Raji (cell line): ENCODE results near the gene SOX10.

Source experiments
- POLR2A ChIP-seq: IDR thresholded peaks from 2 replicates; pipeline ENCODE4 v1.6.1; 2011; ENCODE audit warnings: low read depth, low read length, control low read depth; ENCODE audit not compliant: insufficient read depth

SOX10 gene

GRCh38 chr22:37959231-37959825 is 25.0 kb downstream of the SOX10 start:
- no peak for TF ChIP-seq POLR2A

- no peak for TF ChIP-seq POLR2A
These were observed 27.1 kb downstream of the SOX10 start for GRCh38 chr22:37957232-37957631.

GRCh38 chr22:37954686-37955085 is 29.7 kb downstream of the SOX10 start:
- TF ChIP-seq POLR2A: no peak

GRCh38 chr22:37953437-37954179 is 30.7 kb downstream of the SOX10 start, which contains the start of the genes C22orf23 and POLR2F:
TSS of gene C22orf23 (minus strand) at chr22:37953601. CDS start at chr22:37953149, 452 bp downstream.
TSS of gene POLR2F (plus strand) at chr22:37953699. CDS start at chr22:37953788, 89 bp downstream.
- peak; percentile 95 for TF ChIP-seq POLR2A

GRCh38 chr22:37953062-37953436 is 31.3 kb downstream of the SOX10 start:
- TF ChIP-seq POLR2A: no peak

GRCh38 chr22:37951305-37951704 is 33.0 kb downstream of the SOX10 start:
- no peak for TF ChIP-seq POLR2A

GRCh38 chr22:37943825-37944198 is 40.5 kb downstream of the SOX10 start:
- no peak for TF ChIP-seq POLR2A

GRCh38 chr22:37943136-37943824 is 41.1 kb downstream of the SOX10 start:
- no peak for TF ChIP-seq POLR2A

- no peak for TF ChIP-seq POLR2A
These were observed 42.2 kb downstream of the SOX10 start for GRCh38 chr22:37942133-37942532.

GRCh38 chr22:37940698-37941376 is 43.5 kb downstream of the SOX10 start:
- TF ChIP-seq POLR2A: no peak

- no peak for TF ChIP-seq POLR2A
These were observed 50.5 kb downstream of the SOX10 start for GRCh38 chr22:37933711-37934376.

- TF ChIP-seq POLR2A: no peak
These were observed 51.4 kb downstream of the SOX10 start for GRCh38 chr22:37932821-37933578.

- TF ChIP-seq POLR2A: no peak
These were observed 52.0 kb downstream of the SOX10 start for GRCh38 chr22:37932401-37932800.

- TF ChIP-seq POLR2A: no peak
These were observed 52.4 kb downstream of the SOX10 start for GRCh38 chr22:37931893-37932389.
